ENCODE measurements around the gene TPM1. TPM values are rescaled to one million over a fixed set of nuclear protein-coding genes. Genes with fewer than 3 reads are reported as not detected.

TPM1 gene
- total RNA-seq, 1 donor = 2,551 TPM

- no peak for DNase-seq (ENCODE audit: low read depth)
- TF ChIP-seq, protein P1, sequence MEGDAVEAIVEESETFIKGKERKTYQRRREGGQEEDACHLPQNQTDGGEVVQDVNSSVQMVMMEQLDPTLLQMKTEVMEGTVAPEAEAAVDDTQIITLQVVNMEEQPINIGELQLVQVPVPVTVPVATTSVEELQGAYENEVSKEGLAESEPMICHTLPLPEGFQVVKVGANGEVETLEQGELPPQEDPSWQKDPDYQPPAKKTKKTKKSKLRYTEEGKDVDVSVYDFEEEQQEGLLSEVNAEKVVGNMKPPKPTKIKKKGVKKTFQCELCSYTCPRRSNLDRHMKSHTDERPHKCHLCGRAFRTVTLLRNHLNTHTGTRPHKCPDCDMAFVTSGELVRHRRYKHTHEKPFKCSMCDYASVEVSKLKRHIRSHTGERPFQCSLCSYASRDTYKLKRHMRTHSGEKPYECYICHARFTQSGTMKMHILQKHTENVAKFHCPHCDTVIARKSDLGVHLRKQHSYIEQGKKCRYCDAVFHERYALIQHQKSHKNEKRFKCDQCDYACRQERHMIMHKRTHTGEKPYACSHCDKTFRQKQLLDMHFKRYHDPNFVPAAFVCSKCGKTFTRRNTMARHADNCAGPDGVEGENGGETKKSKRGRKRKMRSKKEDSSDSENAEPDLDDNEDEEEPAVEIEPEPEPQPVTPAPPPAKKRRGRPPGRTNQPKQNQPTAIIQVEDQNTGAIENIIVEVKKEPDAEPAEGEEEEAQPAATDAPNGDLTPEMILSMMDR (IDR thresholded peaks at IDR 0.05; ENCODE audit: insufficient read depth, low read depth, low read length) = no peak
- no peak overlapping the region for H3K4me3 ChIP-seq (ENCODE audit: low read depth, low read length)
Observed at GRCh38 chr15:63066272-63066671, 23.7 kb downstream of the TPM1 start.

DNA sequence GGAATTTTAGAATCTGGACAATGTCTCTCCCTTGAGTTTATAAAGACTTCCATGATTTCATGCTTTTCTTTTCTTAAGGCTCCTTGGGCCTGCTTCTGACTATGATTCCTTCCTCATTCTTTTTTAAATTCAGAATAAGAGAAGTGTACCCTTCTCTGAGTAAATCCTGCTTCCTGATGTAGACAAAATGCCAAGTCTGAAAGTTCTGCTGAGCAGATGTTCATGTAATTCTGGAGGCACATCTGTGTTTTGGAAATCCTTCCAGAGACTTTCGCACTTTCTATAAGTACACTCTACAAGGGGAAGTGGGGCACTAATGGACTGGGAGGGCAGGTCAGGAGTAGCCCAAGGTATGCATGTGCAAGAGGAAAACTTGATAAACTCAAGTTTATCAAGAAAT lies 24.8 kb downstream of the TPM1 start:
- H3K4me3 ChIP-seq (ENCODE audit: low read depth, low read length) = no peak overlapping the region
- TF ChIP-seq, protein P1 (IDR thresholded peaks at IDR 0.05; ENCODE audit: insufficient read depth, low read depth, low read length) = no peak
- no peak for DNase-seq (ENCODE audit: low read depth)

GRCh38 chr15:63067976-63068743 lies 25.6 kb downstream of the TPM1 start:
- DNase-seq (ENCODE audit: low read depth) = peak; percentile 24
- TF ChIP-seq, protein P1 (IDR thresholded peaks at IDR 0.05; ENCODE audit: insufficient read depth, low read depth, low read length) = no peak
- H3K4me3 ChIP-seq (ENCODE audit: low read depth, low read length) = no peak overlapping the region

DNA sequence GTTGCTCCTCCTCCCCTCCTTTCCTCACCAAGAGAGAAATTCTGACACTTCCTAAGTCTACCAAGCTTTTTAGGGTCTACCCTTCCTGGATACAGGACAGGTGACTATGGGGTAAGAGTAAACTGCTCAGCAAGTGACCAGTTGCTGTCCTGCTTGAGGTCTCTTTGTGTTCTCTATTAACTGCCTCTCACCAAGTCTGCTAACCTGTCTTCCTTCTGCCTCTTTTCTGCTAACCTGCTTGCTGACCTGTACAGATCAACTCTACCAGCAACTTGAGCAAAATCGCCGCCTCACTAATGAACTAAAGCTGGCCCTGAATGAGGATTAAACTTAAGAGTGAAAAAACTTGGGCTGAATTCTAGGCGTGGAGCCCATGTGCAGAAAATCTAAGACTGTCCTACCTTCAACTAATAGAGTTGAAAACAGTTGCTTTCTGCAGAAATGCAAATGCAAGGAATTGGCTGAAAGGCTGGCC lies 27.1 kb downstream of the TPM1 start:
- no peak overlapping the region for H3K4me3 ChIP-seq (ENCODE audit: low read depth, low read length)
- TF ChIP-seq, protein P1 (IDR thresholded peaks at IDR 0.05; ENCODE audit: insufficient read depth, low read depth, low read length) = no peak
- peak; percentile 17 for DNase-seq (ENCODE audit: low read depth)

DNA sequence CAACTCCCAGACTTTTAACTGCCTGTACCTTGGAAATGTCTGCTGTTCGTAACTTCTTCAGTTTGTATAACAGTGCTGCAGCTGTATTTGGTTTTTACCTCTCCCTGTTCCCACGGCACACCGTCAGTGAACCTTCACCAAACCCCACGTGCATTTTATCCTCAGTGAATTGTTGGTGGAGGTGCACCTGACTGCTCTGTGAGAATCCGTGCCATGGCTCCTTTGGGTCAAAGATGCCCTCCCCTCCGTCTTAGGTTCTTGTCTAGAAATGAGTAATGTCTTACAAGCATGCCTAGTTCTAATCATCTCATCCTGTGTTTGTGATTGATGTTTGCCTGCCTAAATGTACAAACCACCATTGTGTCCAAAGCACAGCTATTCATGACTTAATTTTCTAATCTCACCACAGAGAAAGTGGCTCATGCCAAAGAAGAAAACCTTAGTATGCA lies 28.2 kb downstream of the TPM1 start:
- TF ChIP-seq, protein P1 (IDR thresholded peaks at IDR 0.05; ENCODE audit: insufficient read depth, low read depth, low read length) = no peak

GRCh38 chr15:63071288-63071909 lies 28.9 kb downstream of the TPM1 start:
- TF ChIP-seq, protein P1 (IDR thresholded peaks at IDR 0.05; ENCODE audit: insufficient read depth, low read depth, low read length) = no peak
- no peak overlapping the region for H3K4me3 ChIP-seq (ENCODE audit: low read depth, low read length)
- peak; percentile 32 for DNase-seq (ENCODE audit: low read depth)

More for the DNA sequence above, 28.2 kb downstream of the TPM1 start:
- peak; percentile 19 for DNase-seq (ENCODE audit: low read depth)
- H3K4me3 ChIP-seq (ENCODE audit: low read depth, low read length) = no peak overlapping the region

All from fibroblast of villous mesenchyme (primary cell).